K562 (cell line): ENCODE data around the gene SPNS1. TPM values are rescaled to one million over a fixed set of nuclear protein-coding genes. Genes with fewer than 3 reads are reported as not detected.

Experiments used
- ATAC-seq: fragments of 200-7000 bp; cut with Tn5 transposase; 3 replicates; pipeline ENCODE4 v1.9.1; 2020; ENCODE audit warnings: moderate library complexity
- BruUV-seq: library from RNA; stranded (reverse); fragments of 400-500 nt; replicated peaks from 2 replicates; lab custom pipeline; 2021; lab: Mats Ljungman, UMichigan
- CTCF ChIA-PET: fragments of 300-600 bp; formaldehyde crosslinking; extraction: SDS; loops from one replicate; lab custom pipeline; 2021; ENCODE audit warnings: low intra/inter-chr PET ratio; lab: Yijun Ruan, JAX
- POLR2A ChIA-PET: fragments of 300-600, 350-650 bp; sonication (Branson Sonifier 250); formaldehyde crosslinking; extraction: SDS; loops from one replicate; lab custom pipeline; 2021; ENCODE audit warnings: antibody characterized with exemption, inconsistent platforms; lab: Yijun Ruan, JAX
- DNase-seq, 4 experiments: peaks; one replicate each; pipeline versions ENCODE4 v3.0.0 to v3.0.0-alpha.2; 2011 to 2018; ENCODE audit warnings: low spot score in 3 of 4, mixed read lengths in 3 of 4; ENCODE audit errors: extremely low read depth in 1 of 4
- FAIRE-seq: peaks from 2 replicates; lab custom pipeline; 2011; peaks lifted over from hg19 to GRCh38; lab: Jason Lieb, UNC
- H2AFZ ChIP-seq: 2 replicates; pipeline ENCODE4 v1.6.0; 2011; ENCODE audit warnings: low read depth, low read length, control low read depth, inconsistent platforms
- H3K27ac ChIP-seq: fragments of 200-600 bp; 3 replicates; pipeline ENCODE4 v1.8.0; 2011; ENCODE audit warnings: low read depth, mild to moderate bottlenecking, control low read depth, inconsistent platforms, low read length, moderate library complexity, mixed read lengths; ENCODE audit errors: extremely low read depth
- H3K27me3 ChIP-seq, 2 experiments: fragments of 300-600 bp in 1 of 2; 2 replicates in 1 of 2; 3 replicates in 1 of 2; pipeline versions ENCODE4 v1.6.0 to v1.8.0; 2011; ENCODE audit warnings: inconsistent platforms in 2 of 2, low read length in 2 of 2, mild to moderate bottlenecking in 1 of 2, mixed read lengths in 1 of 2, moderate library complexity in 1 of 2; ENCODE audit not compliant: control insufficient read depth in 2 of 2, insufficient read depth in 2 of 2
- H3K36me3 ChIP-seq: fragments of 300-600 bp; 3 replicates; pipeline ENCODE4 v1.8.0; 2011; ENCODE audit warnings: mild to moderate bottlenecking, low read length, inconsistent platforms; ENCODE audit not compliant: control insufficient read depth, insufficient read depth
- H3K4me1 ChIP-seq, 2 experiments: fragments of 200-600 bp in 1 of 2; replicated peaks in 1 of 2; 2 replicates in 1 of 2; 3 replicates in 1 of 2; pipeline versions ENCODE4 v1.5.1 to v1.8.0; 2011; ENCODE audit warnings: inconsistent platforms in 2 of 2, low read length in 2 of 2, mild to moderate bottlenecking in 1 of 2, mixed read lengths in 1 of 2, moderate library complexity in 1 of 2; ENCODE audit not compliant: control insufficient read depth in 2 of 2, insufficient read depth in 2 of 2
- H3K4me2 ChIP-seq: 2 replicates; pipeline ENCODE4 v1.6.1; 2011; ENCODE audit warnings: low read length, control low read depth, inconsistent platforms, mixed read lengths; ENCODE audit not compliant: insufficient read depth
- H3K4me3 ChIP-seq: fragments of 200-600 bp; sonication (generic), shearing (Covaris generic); 2 replicates; pipeline ENCODE4 v1.5.1; 2016; ENCODE audit warnings: control low read depth, inconsistent platforms
- H3K79me2 ChIP-seq: fragments of 200-600 bp; 3 replicates; pipeline ENCODE4 v1.8.0; 2011; ENCODE audit warnings: low read length, inconsistent platforms; ENCODE audit not compliant: control insufficient read depth, insufficient read depth
- H3K9ac ChIP-seq, 2 experiments: 2 replicates each; pipeline versions ENCODE4 v1.6.0 to v1.6.1; 2011; ENCODE audit warnings: low read depth in 2 of 2, low read length in 2 of 2, control low read depth in 1 of 2, inconsistent platforms in 1 of 2, mild to moderate bottlenecking in 1 of 2, mixed read lengths in 1 of 2; ENCODE audit not compliant: insufficient read depth in 1 of 2
- H3K9me1 ChIP-seq: one replicate; pipeline ENCODE4 v1.6.0; 2011; ENCODE audit warnings: inconsistent platforms, mild to moderate bottlenecking, low read length, moderate library complexity; ENCODE audit not compliant: control insufficient read depth, insufficient read depth
- H3K9me3 ChIP-seq: replicated peaks from 2 replicates; pipeline ENCODE4 v1.5.1; 2011; ENCODE audit warnings: low read depth, low read length, inconsistent platforms; ENCODE audit not compliant: control insufficient read depth, insufficient read depth
- H4K20me1 ChIP-seq: replicated peaks from 2 replicates; pipeline ENCODE4 v1.6.1; 2011; ENCODE audit warnings: low read length, inconsistent platforms, mixed read lengths; ENCODE audit not compliant: control insufficient read depth, insufficient read depth
- CBX1 ChIP-seq: sonication (generic); IDR thresholded peaks from 2 replicates; pipeline ENCODE4 v1.6.1; 2016; ENCODE audit warnings: antibody characterized with exemption, low read depth, mild to moderate bottlenecking
- CBX3 ChIP-seq, 2 experiments: IDR thresholded peaks; 1 replicate in 1 of 2; 2 replicates in 1 of 2; pipeline ENCODE4 v1.6.1; 2012; ENCODE audit warnings: inconsistent platforms in 2 of 2, low read length in 2 of 2, borderline replicate concordance in 1 of 2, control low read depth in 1 of 2
- CHD4 ChIP-seq: fragments of 200-600 bp; sonication (generic); IDR thresholded peaks from 3 replicates; pipeline ENCODE4 v1.6.1; 2012; ENCODE audit warnings: low read depth, mild to moderate bottlenecking, mixed read lengths, low read length, inconsistent platforms; ENCODE audit not compliant: insufficient read depth, insufficient replicate concordance, poor library complexity, severe bottlenecking
- DACH1 ChIP-seq: fragments of 450-650 bp; IDR thresholded peaks from 2 replicates; pipeline ENCODE4 v1.6.1; 2018; ENCODE audit not compliant: partially characterized antibody
- GABPB2 ChIP-seq: fragments of 250-450 bp; sonication (Bioruptor Pico); conservative IDR thresholded peaks from 2 replicates; pipeline ENCODE4 v1.5.1; 2021; ENCODE audit warnings: mild to moderate bottlenecking
- MAZ ChIP-seq, 2 experiments: fragments of 450-650 bp in 1 of 2; sonication (generic) in 1 of 2; formaldehyde crosslinking; IDR thresholded peaks in 1 of 2; conservative IDR thresholded peaks in 1 of 2; 2 replicates each; pipeline versions ENCODE4 v1.4.0 to v1.5.0; 2020; ENCODE audit warnings: mild to moderate bottlenecking in 1 of 2, missing genetic modification reagents in 1 of 2
- MCM5 ChIP-seq: fragments of 450-650 bp; IDR thresholded peaks from 2 replicates; pipeline ENCODE4 v1.6.1; 2016; ENCODE audit warnings: low read depth
- PTBP1 ChIP-seq: fragments of 200-400 bp; formaldehyde crosslinking; IDR thresholded peaks from 2 replicates; pipeline ENCODE4 v1.6.1; 2017; ENCODE audit warnings: low read depth, low read length
- RAD21 ChIP-seq, 2 experiments: fragments of 250-450 bp in 1 of 2; fragments of 450-650 bp in 1 of 2; sonication (Bioruptor Pico) in 1 of 2; formaldehyde crosslinking in 1 of 2; IDR thresholded peaks in 1 of 2; conservative IDR thresholded peaks in 1 of 2; 2 replicates each; pipeline versions ENCODE4 v1.4.0 to v1.8.0; 2020 to 2022; ENCODE audit warnings: mild to moderate bottlenecking in 2 of 2, moderate library complexity in 1 of 2
- SP1 ChIP-seq: sonication (generic); formaldehyde crosslinking; IDR thresholded peaks from 2 replicates; pipeline ENCODE4 v1.8.1; 2022; ENCODE audit warnings: mild to moderate bottlenecking, missing genetic modification reagents
- ZFP36 ChIP-seq: fragments of 150-350 bp; IDR thresholded peaks from 2 replicates; pipeline ENCODE4 v1.6.1; 2018; ENCODE audit warnings: low read length, low read depth; ENCODE audit not compliant: partially characterized antibody
- ZNF184 ChIP-seq: sonication (generic); formaldehyde crosslinking; IDR thresholded peaks from 2 replicates; pipeline ENCODE4 v1.5.0; 2020; ENCODE audit warnings: missing genetic modification reagents
- ZNF217 ChIP-seq: sonication (generic); formaldehyde crosslinking; IDR thresholded peaks from 2 replicates; pipeline ENCODE4 v1.8.0; 2022; ENCODE audit warnings: mild to moderate bottlenecking, missing genetic modification reagents
- ZNF263 ChIP-seq: sonication (generic); formaldehyde crosslinking; IDR thresholded peaks from 2 replicates; pipeline ENCODE4 v1.8.0; 2022; ENCODE audit warnings: mild to moderate bottlenecking, missing genetic modification reagents, borderline replicate concordance
- ZNF347 ChIP-seq: fragments of 450-650 bp; formaldehyde crosslinking; IDR thresholded peaks from 2 replicates; pipeline ENCODE4 v1.4.0; 2020; ENCODE audit warnings: low read depth, mild to moderate bottlenecking, moderate library complexity
- ZNF57 ChIP-seq: fragments of 450-650 bp; formaldehyde crosslinking; IDR thresholded peaks from 2 replicates; pipeline ENCODE4 v1.4.0; 2020; ENCODE audit warnings: mild to moderate bottlenecking, moderate library complexity
- ZNF586 ChIP-seq: fragments of 450-650 bp; formaldehyde crosslinking; conservative IDR thresholded peaks from 2 replicates; pipeline ENCODE4 v1.4.0; 2020; ENCODE audit warnings: mild to moderate bottlenecking, moderate library complexity
- WGBS: fragments of 100-300 bp; shearing (Covaris generic); methylation state at CpG from one replicate; pipeline ENCODE4 v1.1.6; 2016; ENCODE audit warnings: low coverage, mixed read lengths; ENCODE audit not compliant: insufficient coverage; ENCODE audit errors: missing lambda C conversion rate; 5-methylcytosine and 5-hydroxymethylcytosine counted together
- in situ Hi-C: fragments of 300-500 bp; cut with MboI; formaldehyde crosslinking; loops from 4 replicates; pipeline ENCODE4 v1.15.0; 2018; ENCODE audit warnings: inconsistent platforms, mixed read lengths
- intact Hi-C: fragments of 100-400 bp; cut with micrococcal nuclease; formaldehyde crosslinking; loops from 2 replicates; pipeline ENCODE4 v1.14.2; 2022
- polyA plus RNA-seq, 8 experiments: library from polyadenylated mRNA; depleted of rRNA in 4 of 8; stranded (reverse) in 5 of 8; unstranded in 3 of 8; fragments of >200 nt; fragmentation: Nextera tagmentation in 2 of 8; fragmentation: Illumina TruSeq in 1 of 8; extraction: Ambion mirVana in 2 of 8; extraction: Trizol in 1 of 8; gene quantifications; 2 replicates each; pipeline versions ENCODE4 v1.2.1 to v1.2.3, GENCODE V29; 2011 to 2014; ENCODE audit warnings: inconsistent platforms in 1 of 8, missing spikeins in 1 of 8
- total RNA-seq, 7 experiments: library from RNA; depleted of rRNA in 6 of 7; stranded (reverse); fragments of >200 nt in 6 of 7; fragmentation: Illumina TruSeq in 2 of 7; extraction: Trizol in 2 of 7; gene quantifications; 2 replicates each; pipeline versions ENCODE4 v1.2.1 to v1.2.3, GENCODE V29; 2011 to 2021; ENCODE audit warnings: low replicate concordance in 1 of 7
- TF ChIP-seq, protein P1 (sequence below): sonication (generic); formaldehyde crosslinking; IDR thresholded peaks from 2 replicates; pipeline ENCODE4 v1.8.0; 2022; ENCODE audit warnings: missing genetic modification reagents, mild to moderate bottlenecking, moderate library complexity, borderline replicate concordance
- TF ChIP-seq, protein P2 (sequence below): IDR thresholded peaks from 2 replicates; pipeline ENCODE4 v1.6.1; 2014; ENCODE audit warnings: antibody characterized with exemption
- TF ChIP-seq, protein P3 (sequence below): fragments of 250-450 bp; sonication (Bioruptor Pico); IDR thresholded peaks from 2 replicates; pipeline ENCODE4 v1.8.0; 2021; ENCODE audit warnings: moderate library complexity, mild to moderate bottlenecking, inconsistent platforms

Gene SPNS1
- total and polyA plus RNA-seq, 9 of the 15 experiments (the other 6 are each of a cell fraction or from before 2014, with no cell fraction given) = 0.58 to 64.9 (median 13.7) TPM

DNA sequence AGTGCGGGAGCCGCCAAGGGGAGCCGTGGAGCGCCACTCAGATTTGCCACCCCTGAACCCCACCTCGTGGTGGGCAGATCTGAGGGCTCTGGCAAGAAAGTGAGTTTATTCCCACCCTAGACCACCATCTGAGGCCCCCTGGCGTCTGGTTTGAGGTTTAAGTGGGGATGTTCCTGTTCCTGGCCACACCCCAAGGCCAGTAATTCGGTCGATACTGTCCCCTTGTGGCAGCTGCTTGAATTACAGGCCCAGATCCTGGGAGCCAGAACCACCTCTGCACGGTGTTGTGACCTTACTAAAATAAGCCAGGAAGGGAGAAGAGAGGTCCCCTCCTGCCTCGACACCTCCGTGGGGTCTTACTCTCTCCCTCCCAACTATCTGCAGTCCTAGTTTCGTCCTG lies 6.9 kb downstream of the SPNS1 start (continued):
- TF ChIP-seq ZNF347 (CRISPR knock-in tag) (no peak), SP1 (CRISPR knock-in tag) (0 out of 2 replicates have a peak, but pooled peaks have one; percentile 50), MCM5 (no peak), RAD21 (CRISPR knock-in tag; conservative IDR thresholded peaks at IDR 0.05 in 1 of 2, IDR thresholded peaks at IDR 0.05 in 1 of 2) (peak; percentile 14 to 58; a peak in 3 of 4 replicates), ZNF263 (no peak), CBX3 (IDR thresholded peaks at IDR 0.05; ENCODE audit: borderline replicate concordance in 1 of 2, low read length in 2 of 2) (peak in 1 of 2 experiments; percentile 94; a peak in 2 of 3 replicates)
- TF ChIP-seq, protein P1, sequence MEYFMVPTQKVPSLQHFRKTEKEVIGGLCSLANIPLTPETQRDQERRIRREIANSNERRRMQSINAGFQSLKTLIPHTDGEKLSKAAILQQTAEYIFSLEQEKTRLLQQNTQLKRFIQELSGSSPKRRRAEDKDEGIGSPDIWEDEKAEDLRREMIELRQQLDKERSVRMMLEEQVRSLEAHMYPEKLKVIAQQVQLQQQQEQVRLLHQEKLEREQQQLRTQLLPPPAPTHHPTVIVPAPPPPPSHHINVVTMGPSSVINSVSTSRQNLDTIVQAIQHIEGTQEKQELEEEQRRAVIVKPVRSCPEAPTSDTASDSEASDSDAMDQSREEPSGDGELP (CRISPR knock-in tag) = peak; percentile 35; the same call in 1 of the 2 replicates
- TF ChIP-seq, protein P2, sequence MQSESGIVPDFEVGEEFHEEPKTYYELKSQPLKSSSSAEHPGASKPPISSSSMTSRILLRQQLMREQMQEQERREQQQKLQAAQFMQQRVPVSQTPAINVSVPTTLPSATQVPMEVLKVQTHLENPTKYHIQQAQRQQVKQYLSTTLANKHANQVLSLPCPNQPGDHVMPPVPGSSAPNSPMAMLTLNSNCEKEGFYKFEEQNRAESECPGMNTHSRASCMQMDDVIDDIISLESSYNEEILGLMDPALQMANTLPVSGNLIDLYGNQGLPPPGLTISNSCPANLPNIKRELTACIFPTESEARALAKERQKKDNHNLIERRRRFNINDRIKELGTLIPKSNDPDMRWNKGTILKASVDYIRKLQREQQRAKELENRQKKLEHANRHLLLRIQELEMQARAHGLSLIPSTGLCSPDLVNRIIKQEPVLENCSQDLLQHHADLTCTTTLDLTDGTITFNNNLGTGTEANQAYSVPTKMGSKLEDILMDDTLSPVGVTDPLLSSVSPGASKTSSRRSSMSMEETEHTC = no peak

DNA sequence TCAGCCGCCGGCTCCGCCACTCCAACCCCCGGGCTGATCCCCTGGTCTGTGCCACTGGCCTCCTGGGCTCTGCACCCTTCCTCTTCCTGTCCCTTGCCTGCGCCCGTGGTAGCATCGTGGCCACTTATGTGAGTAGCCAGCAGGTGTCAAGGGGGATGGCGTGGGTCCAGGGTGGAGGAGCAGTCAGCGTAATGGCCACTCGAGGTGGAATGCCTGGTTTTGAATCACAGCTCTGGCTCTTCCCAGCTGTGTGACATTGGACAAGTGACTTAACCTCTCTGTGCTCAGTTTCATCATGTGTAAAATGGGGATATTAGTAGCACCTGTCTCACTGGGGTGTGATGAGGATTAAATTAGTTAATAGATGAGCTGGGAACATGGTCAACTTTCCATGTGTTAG lies 7.8 kb downstream of the SPNS1 start:
- Histone ChIP-seq H3K9ac (no peak overlapping the region), H3K4me1 (peaks cover 0 to 38% of the 10 kb centered on the region in 2 experiments; a peak in 1 of 5 replicates), H3K9me1 (peaks cover 3% of the 10 kb centered on the region), H3K79me2 (no peaks in the 10 kb centered on the region), H3K27me3 (no peaks in the 10 kb centered on the region), H3K27ac (no peak overlapping the region), H3K4me3 (no peak overlapping the region), H3K4me2 (no peak overlapping the region), H2AFZ (no peak overlapping the region), H4K20me1 (no peaks in the 10 kb centered on the region), H3K9me3 (peaks cover 5% of the 10 kb centered on the region; the same call in 1 of the 2 replicates), H3K36me3 (peaks cover 40% of the 10 kb centered on the region)
- intact Hi-C loops (no loop called here), in situ Hi-C loops (loop anchor here (10.0 to 25.0 kb wide), 2 partner anchors 102 to 1230 kb away; no protein-coding TSS in a partner anchor)
- CTCF ChIA-PET = no interaction called here
- BruUV-seq = no TSS peak
- no peak for FAIRE-seq
- WGBS = 89% methylated on average over 8 of the region's 10 CpGs
- ATAC-seq = no peak
- POLR2A ChIA-PET = interaction anchor here (1.1 to 2.3 kb wide), 2 partner anchors 11 to 17 kb away, joined by 4 to 9 read pairs; no protein-coding TSS in a partner anchor
- no peak for DNase-seq
- TF ChIP-seq ZNF184 (CRISPR knock-in tag) (no peak), PTBP1 (0 out of 2 replicates have a peak, but pooled peaks have one; percentile 30), DACH1 (no peak), ZNF586 (no peak), ZNF217 (CRISPR knock-in tag) (no peak), CBX1 (peak; percentile 87; the same call in 1 of the 2 replicates), ZFP36 (peak; percentile 84), ZNF57 (CRISPR knock-in tag) (no peak), MAZ (CRISPR knock-in tag; conservative IDR thresholded peaks at IDR 0.05 in 1 of 2, IDR thresholded peaks at IDR 0.05 in 1 of 2) (no peak), CHD4 (peak; percentile 28), GABPB2 (CRISPR knock-in tag) (no peak)
- TF ChIP-seq, protein P3, sequence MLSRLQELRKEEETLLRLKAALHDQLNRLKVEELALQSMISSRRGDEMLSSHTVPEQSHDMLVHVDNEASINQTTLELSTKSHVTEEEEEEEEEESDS = no peak
